ENCODE data around the gene SDSL. TPM values are rescaled to one million over a fixed set of nuclear protein-coding genes. Genes with fewer than 3 reads are reported as not detected.

Gene SDSL
- total and polyA plus RNA-seq, 5 experiments from 2014 or later: not detected

DNA sequence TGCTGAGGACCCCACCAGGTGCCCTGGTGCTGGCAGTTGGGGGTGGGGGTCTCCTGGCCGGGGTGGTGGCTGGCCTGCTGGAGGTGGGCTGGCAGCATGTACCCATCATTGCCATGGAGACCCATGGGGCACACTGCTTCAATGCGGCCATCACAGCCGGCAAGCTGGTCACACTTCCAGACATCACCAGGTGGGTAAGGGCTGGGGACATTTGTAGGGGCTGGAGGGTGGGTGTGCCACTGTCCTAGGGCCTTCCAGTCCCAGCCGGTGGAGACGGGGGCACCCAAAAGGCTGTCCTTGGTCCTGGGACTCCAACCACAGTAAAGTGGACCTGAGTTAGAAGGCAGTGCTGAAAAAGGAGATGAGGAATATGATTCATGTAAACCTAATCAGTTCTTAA lies 13.2 kb downstream of the SDSL start:
- DNase-seq: no peak

DNA sequence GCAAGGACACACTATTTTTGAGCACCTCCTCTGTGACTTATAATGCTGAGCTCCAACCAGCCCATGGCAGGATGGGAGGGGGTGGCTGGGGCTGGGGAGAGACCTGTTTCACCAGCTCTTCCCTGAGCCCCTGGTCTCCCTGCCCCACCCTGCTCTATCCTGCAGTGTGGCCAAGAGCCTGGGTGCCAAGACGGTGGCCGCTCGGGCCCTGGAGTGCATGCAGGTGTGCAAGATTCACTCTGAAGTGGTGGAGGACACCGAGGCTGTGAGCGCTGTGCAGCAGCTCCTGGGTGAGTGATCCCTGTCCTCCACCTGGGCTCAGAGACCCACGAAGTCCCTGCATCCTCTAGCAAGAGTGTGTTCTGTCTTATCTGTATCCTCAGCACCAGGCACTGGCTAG lies 14.4 kb downstream of the SDSL start:
- Mint-ChIP-seq H3K27ac (no peak overlapping the region), H3K27me3 (peaks cover 3 to 12% (median 11%) of the 10 kb centered on the region in 5 donors), H3K36me3 (no peaks in the 10 kb centered on the region), H3K4me3 (no peak overlapping the region), H3K4me1 (no peaks in the 10 kb centered on the region), H3K9me3 (no peaks in the 10 kb centered on the region)
- ATAC-seq: no peak
- POLR2A ChIA-PET: no interaction called here
- no peak for DNase-seq

More for the DNA sequence above, 13.2 kb downstream of the SDSL start:
- no peak for ATAC-seq
- Mint-ChIP-seq H3K27me3 (peaks cover 7 to 22% (median 14%) of the 10 kb centered on the region in 5 donors), H3K4me3 (no peak overlapping the region), H3K27ac (no peak overlapping the region), H3K9me3 (no peaks in the 10 kb centered on the region), H3K36me3 (no peaks in the 10 kb centered on the region), H3K4me1 (peaks cover 0 to 5% (median 0%) of the 10 kb centered on the region in 4 donors)
- POLR2A ChIA-PET: no interaction called here

DNA sequence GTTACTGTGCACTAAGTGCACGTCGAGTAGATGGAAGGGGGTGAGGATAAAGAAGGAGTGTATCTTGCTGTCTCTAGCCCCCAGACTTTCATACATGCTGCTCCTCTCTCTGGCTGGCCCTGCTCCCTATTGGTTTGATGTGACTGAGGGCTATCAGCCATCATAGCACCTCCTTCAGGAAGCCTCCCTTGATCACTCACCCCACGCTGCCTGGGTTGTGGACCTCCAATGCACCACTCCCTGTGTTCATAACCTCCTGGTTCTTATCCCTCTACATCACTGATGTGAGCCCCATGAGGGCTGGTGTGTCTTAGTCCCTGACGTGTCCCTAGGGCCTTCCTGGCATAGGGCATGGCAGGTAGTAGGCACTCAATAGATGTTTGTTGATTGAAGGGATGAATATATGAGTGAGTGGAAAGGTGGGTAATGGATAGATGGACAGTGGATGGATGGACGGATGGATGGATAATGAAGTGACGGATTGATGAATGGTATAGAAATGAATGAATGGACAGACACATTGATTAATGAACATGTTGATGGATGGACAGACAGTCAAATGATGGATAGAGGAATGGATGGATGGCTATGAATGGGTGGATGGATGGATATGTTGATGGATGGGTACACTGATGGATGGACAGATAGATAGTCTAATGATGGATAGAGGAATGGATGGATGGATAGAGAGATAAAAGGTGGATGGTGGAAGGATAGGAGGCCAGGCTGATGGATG lies 15.0 kb downstream of the SDSL start:
- DNase-seq: no peak
- Mint-ChIP-seq H3K4me3 (no peak overlapping the region), H3K4me1 (no peaks in the 10 kb centered on the region), H3K27me3 (peaks cover 3 to 12% (median 11%) of the 10 kb centered on the region in 5 donors), H3K27ac (no peak overlapping the region), H3K36me3 (no peaks in the 10 kb centered on the region), H3K9me3 (no peaks in the 10 kb centered on the region)
- POLR2A ChIA-PET: no interaction called here
- ATAC-seq: no peak

DNA sequence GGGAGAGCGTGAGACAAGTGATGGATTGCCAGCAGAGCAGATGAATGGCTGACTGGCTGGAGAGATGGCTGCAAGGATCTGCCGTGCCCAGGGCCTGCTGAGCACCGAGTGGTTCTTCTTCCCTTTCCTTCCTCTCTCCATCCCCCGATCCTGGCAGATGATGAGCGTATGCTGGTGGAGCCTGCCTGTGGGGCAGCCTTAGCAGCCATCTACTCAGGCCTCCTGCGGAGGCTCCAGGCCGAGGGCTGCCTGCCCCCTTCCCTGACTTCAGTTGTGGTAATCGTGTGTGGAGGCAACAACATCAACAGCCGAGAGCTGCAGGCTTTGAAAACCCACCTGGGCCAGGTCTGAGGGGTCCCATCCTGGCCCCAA lies 15.5 kb downstream of the SDSL start:
- DNase-seq (no peak), ATAC-seq (no peak)
- no peak overlapping the region for H3K27ac Mint-ChIP-seq
- peaks cover 3 to 15% (median 6%) of the 10 kb centered on the region in 5 donors for H3K27me3 Mint-ChIP-seq
- no peaks in the 10 kb centered on the region for H3K36me3 Mint-ChIP-seq
- POLR2A ChIA-PET: no interaction called here
- no peak overlapping the region for H3K4me3 Mint-ChIP-seq
- H3K9me3 Mint-ChIP-seq: no peaks in the 10 kb centered on the region
- no peaks in the 10 kb centered on the region for H3K4me1 Mint-ChIP-seq

DNA sequence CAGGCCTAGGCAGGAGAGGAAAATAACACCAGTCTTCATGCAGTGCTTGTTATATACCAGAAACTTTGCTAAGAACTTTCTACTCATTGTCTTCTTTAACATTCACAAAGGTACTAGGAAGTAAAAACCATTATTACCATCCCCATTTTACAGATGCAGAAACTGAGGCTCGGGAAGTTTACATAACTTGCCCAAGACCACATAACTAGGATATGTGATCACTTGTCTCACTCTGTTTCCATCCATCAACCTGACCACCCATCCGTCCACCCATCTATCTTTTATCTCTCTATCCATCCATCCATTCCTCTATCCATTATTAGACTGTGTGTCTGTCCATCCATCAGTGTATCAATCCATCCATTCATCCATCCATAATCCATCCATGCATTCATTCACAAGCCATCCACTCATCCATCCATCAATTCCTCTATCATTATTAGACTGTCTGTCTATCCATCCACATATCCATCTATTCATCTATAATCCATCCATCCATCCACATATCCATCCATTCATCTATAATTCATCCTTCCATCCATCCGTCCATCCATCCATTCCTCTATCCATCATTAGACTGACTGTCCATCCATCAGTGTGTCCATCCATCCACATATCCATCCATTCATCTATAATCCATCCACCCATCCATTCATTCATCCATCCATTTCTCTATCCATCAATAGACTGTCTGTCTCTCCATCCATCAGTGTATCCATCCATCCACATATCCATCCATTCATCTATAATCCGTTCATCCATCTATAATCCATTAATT lies 16.5 kb downstream of the SDSL start:
- Mint-ChIP-seq H3K9me3 (no peaks in the 10 kb centered on the region), H3K27me3 (peaks cover 0 to 20% (median 6%) of the 10 kb centered on the region in 5 donors), H3K4me1 (no peaks in the 10 kb centered on the region), H3K4me3 (no peak overlapping the region), H3K36me3 (no peaks in the 10 kb centered on the region), H3K27ac (no peak overlapping the region)
- POLR2A ChIA-PET: no interaction called here
- DNase-seq (no peak), ATAC-seq (no peak)

DNA sequence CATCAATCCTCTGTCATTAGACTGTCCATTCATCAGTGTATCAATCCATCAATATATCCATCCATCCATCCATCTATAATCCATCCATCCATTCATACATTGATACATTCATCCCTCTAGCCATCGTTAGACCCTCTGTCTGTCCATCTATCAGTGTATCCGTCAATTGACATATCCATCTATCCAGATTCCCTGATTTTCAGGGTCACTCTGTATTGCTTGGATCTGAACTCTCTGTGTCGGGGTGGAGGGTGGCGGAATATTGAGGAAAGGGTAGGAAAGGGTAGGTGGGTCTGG lies 17.1 kb downstream of the SDSL start:
- POLR2A ChIA-PET: no interaction called here

DNA sequence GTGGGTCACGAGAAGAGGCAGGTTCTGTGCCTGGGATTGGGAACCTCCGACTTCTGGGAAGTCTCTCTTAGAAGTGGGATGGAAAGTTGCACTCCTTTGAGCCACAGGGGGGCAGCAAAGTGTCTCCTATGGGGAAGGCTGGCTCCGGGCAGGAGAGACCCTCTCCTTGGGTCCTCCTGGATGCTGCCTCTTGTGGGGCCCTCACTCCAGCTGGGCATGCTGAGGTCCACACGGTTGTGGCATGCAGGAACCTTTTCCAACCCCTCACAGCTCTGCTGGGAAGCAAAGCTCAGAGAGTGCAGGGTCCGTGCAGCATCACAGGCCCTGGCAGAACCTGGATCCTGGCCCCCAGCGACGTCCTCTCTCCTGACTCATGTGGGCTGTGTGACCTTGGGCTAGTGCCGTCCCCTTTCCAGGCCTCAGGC lies 17.4 kb downstream of the SDSL start:
- Mint-ChIP-seq H3K27ac (no peak overlapping the region), H3K36me3 (no peaks in the 10 kb centered on the region), H3K4me3 (no peak overlapping the region), H3K4me1 (no peaks in the 10 kb centered on the region), H3K9me3 (no peaks in the 10 kb centered on the region), H3K27me3 (peaks cover under 1 to 26% (median 6%) of the 10 kb centered on the region in 5 donors)
- POLR2A ChIA-PET: no interaction called here
- no peak for DNase-seq
- ATAC-seq: no peak

More for the DNA sequence above, 17.1 kb downstream of the SDSL start:
- no peak for ATAC-seq
- H3K27ac Mint-ChIP-seq: no peak overlapping the region
- no peaks in the 10 kb centered on the region for H3K4me1 Mint-ChIP-seq
- no peak overlapping the region for H3K4me3 Mint-ChIP-seq
- no peaks in the 10 kb centered on the region for H3K9me3 Mint-ChIP-seq
- peaks cover 0 to 25% (median 6%) of the 10 kb centered on the region in 5 donors for H3K27me3 Mint-ChIP-seq
- no peak for DNase-seq
- H3K36me3 Mint-ChIP-seq: no peaks in the 10 kb centered on the region

DNA sequence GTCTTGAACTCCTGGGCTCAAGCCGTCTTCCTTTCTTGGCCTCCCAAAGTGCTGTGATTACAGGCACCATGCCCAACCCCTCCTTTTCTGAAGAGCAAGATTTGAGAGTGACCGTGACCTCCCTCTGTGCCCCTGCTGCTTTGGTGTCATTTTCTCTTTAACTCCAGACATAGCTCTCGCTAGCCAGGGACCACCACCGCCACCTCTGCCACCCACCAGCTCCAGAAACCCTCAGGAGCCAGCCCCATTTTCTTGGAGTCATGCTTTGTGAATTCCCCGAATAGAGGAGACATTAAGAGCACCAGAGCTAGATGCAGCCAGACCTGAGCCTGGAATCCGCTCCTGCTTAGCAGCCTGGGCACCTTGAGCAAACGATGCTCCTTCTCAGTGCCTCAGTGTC lies 18.2 kb downstream of the SDSL start:
- H3K4me3 Mint-ChIP-seq: no peak overlapping the region
- ATAC-seq (no peak), DNase-seq (no peak)
- no peaks in the 10 kb centered on the region for H3K4me1 Mint-ChIP-seq
- peaks cover 0 to 5% (median 0%) of the 10 kb centered on the region in 9 donors for H3K9me3 Mint-ChIP-seq
- H3K27ac Mint-ChIP-seq: no peak overlapping the region
- H3K36me3 Mint-ChIP-seq: no peaks in the 10 kb centered on the region
- peaks cover 6 to 32% (median 8%) of the 10 kb centered on the region in 5 donors for H3K27me3 Mint-ChIP-seq
- POLR2A ChIA-PET: no interaction called here

DNA sequence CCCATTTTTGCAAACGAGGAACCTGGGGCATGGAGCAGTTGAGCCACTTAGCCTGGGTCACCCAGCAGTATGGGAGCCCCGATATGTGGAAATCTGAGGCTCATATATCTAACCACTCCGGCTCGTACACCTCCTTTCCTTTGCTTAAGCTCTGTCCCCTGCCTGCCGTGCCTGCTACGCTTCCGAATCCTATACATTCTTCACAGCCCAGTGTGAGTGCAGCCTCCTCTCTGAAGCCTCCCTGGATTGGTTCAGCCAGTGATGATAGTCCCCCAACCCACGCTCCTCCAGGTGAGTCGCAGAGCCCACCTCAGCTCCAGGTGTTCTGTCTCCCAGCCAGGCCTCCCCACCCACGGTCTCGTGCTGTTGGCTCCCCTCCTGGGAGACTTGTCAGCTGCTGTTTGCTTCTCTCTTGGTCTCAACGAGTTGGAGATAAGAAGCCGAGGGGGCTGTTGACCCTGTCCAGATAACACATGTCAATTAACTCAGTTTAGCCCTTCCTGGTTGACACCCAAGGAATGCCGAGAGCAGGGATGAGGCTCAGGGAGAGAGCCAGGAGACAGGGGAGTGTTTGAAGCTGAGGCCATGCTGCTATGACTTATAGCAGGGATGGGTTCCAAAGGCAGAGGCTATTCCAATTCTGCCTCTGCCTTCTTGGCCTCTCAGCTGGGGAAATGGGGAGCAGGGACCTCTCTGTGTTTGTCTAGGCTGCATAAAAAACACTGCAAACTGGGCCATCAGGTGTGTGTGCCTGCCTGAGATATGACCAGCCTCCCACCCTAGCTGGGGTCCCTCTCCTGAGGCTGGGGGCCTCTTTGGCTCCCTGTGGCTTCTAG lies 19.0 kb downstream of the SDSL start:
- POLR2A ChIA-PET: no interaction called here
- H3K27ac Mint-ChIP-seq: no peak overlapping the region
- peaks cover 0 to 2% (median 0%) of the 10 kb centered on the region in 4 donors for H3K4me1 Mint-ChIP-seq
- DNase-seq: no peak
- peaks cover 9 to 41% (median 16%) of the 10 kb centered on the region in 5 donors for H3K27me3 Mint-ChIP-seq
- no peak overlapping the region for H3K4me3 Mint-ChIP-seq
- H3K36me3 Mint-ChIP-seq: peaks cover 0 to 7% (median 0%) of the 10 kb centered on the region in 3 donors
- H3K9me3 Mint-ChIP-seq: peaks cover 0 to 14% (median 1%) of the 10 kb centered on the region in 9 donors
- no peak for ATAC-seq

DNA sequence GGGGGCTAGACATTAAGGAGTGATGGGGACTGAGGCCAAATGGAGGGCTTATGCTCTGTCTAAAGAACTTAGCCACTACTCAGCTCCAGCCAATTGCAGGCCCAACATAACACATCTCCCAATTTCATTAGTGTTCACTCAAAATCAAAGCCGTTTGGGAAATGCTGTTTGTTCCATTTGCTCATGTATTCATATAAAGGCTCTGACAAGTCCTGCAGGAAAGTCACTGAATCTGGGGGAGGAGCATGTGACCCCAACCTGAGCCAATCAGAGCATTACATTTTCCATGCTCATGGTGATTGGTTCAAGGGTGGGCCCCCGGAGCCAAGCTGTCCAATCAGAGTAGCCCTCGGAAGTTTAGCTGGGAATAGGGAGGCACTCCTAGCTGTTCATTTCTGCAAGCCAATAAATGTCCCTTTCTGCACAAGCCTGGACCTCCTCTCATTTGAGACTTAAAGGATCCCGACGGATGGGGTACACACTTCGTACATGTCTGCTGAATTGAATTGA lies 20.9 kb downstream of the SDSL start:
- Mint-ChIP-seq H3K27ac (no peak overlapping the region), H3K36me3 (peaks cover 0 to 8% (median 0%) of the 10 kb centered on the region in 3 donors), H3K27me3 (peaks cover 16 to 59% (median 30%) of the 10 kb centered on the region in 5 donors), H3K4me3 (no peak overlapping the region), H3K4me1 (peaks cover 0 to 4% (median 0%) of the 10 kb centered on the region in 4 donors), H3K9me3 (peaks cover 0 to 16% (median 2%) of the 10 kb centered on the region in 9 donors)
- POLR2A ChIA-PET: no interaction called here
- DNase-seq (no peak), ATAC-seq (no peak)

DNA sequence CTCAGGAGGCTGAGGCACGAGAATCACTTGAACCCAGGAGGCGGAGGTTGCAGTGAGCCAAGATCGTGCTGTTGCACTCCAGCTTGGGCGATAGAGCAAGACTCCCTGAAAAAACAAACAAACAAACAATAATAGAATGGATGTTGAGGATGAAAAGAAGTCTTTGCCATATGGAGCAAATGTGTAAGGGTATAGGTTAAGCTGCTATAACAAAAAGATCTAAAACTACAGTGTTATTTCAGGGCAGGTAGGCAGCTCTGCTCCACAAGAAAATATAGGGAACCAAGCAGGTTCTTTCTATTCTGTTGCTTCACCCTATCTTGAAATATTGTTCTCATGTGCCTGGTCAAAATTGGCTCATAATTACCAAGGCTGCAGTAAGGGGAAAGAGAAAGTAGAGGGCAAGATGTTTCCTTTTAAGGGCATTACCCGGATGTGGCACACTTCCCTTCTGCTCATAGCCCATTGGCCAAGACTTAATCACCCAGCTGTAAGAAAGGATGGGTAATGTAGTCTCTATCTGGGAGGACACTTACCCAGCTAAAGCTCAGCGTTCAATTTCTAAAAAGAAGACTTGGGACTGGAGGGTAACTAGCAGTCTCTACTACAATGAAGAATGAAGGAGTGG lies 23.5 kb downstream of the SDSL start:
- H3K4me1 Mint-ChIP-seq: peaks cover 0 to 4% (median 0%) of the 10 kb centered on the region in 4 donors
- DNase-seq (no peak), ATAC-seq (no peak)
- peaks cover 0 to 16% (median 2%) of the 10 kb centered on the region in 9 donors for H3K9me3 Mint-ChIP-seq
- POLR2A ChIA-PET: no interaction called here
- H3K36me3 Mint-ChIP-seq: peaks cover 0 to 8% (median 0%) of the 10 kb centered on the region in 3 donors
- no peak overlapping the region for H3K4me3 Mint-ChIP-seq
- H3K27me3 Mint-ChIP-seq: peaks cover 13 to 57% (median 32%) of the 10 kb centered on the region in 5 donors
- H3K27ac Mint-ChIP-seq: no peak overlapping the region

DNA sequence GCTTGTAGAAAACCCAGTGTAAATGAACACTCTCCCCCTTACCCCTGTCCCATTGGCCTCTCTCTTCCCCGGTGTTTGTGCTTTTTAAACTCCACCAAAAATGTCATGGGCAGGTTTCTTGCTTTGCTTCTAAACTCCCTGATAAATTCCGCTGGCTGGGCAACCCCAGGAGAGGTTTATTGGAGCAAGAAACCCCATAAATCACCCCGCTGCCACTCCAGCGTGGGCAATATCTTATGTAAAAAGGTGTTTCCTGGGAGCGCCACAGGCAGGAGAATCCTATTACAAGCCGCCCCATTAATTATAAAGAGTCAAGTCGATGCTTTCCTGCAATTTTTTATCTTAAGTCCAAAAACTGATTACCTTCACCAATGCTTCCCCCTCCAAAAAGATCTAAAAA lies 26.7 kb downstream of the SDSL start:
- Mint-ChIP-seq H3K36me3 (peaks cover 0 to 8% (median 0%) of the 10 kb centered on the region in 3 donors), H3K4me1 (peaks cover 0 to 4% (median 0%) of the 10 kb centered on the region in 4 donors), H3K4me3 (no peak overlapping the region), H3K27ac (no peak overlapping the region), H3K9me3 (peaks cover 0 to 16% (median 2%) of the 10 kb centered on the region in 9 donors), H3K27me3 (peaks cover 10 to 47% (median 29%) of the 10 kb centered on the region in 5 donors)
- no peak for DNase-seq
- no peak for ATAC-seq
- POLR2A ChIA-PET: no interaction called here
